Colon (tissue), 2 donors: Measurements from ENCODE around the gene POLR1D.
"Not testable (repeated sequence)": the region's sequence is repeated elsewhere in the genome, so short reads cannot be mapped to it uniquely, and the experiment has no call there.

Experiments used
- FAIRE-seq: peaks from 2 replicates; lab custom pipeline; 2012; peaks lifted over from hg19 to GRCh38; lab: Jason Lieb, UNC
- donor health status: control.
- donor health status: control.

Gene POLR1D

DNA sequence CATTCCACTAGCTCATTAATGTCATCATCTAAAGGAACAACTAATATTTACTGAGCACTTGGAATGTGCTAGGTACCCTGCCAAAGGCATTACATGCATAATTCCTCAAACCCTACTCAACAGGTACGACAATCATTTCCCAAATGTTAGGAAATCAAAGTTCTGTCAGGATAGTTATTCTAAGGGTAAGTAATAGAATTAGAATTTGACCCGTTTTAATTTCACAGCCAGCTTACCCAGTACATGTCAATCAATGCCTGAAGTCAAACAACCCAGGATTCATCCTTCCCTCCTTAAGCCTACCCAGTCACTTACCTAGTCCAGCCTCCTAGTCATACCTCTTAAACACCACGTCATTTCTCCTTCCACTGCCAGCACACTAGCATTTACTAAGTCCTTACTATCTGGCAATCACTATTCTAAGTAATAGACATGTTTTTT lies 3.8 kb upstream of the POLR1D start:
- no peak for FAIRE-seq

DNA sequence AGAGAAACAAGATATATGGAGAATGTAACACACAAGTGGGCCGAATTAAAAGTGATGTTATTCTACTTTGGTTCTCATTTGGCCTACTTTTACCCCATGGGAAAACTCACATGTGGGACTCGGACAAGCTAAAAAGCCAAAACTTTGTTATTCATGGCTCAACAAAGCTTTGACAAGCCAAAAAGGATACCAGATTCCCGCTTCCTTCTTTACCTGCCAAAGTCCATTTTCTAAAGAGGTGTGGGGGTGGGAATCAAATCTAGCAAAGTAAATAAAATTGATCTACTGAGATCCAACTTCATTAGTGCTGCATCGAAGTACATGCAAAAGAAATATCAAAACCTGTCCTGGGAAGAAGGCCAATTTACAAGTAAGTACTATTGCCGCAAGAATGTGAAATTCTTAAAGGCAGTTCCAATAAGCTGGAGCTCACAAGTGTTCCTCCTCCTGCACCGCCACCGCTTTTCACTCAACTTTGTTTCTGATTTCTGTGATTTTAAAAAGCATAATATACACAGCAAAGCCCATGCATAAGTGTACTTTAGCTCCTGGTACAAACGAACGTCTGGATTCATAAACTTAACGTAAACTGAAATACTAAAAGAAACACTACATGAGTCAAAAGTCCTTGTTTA lies 2.5 kb upstream of the POLR1D start:
- no peak for FAIRE-seq

DNA sequence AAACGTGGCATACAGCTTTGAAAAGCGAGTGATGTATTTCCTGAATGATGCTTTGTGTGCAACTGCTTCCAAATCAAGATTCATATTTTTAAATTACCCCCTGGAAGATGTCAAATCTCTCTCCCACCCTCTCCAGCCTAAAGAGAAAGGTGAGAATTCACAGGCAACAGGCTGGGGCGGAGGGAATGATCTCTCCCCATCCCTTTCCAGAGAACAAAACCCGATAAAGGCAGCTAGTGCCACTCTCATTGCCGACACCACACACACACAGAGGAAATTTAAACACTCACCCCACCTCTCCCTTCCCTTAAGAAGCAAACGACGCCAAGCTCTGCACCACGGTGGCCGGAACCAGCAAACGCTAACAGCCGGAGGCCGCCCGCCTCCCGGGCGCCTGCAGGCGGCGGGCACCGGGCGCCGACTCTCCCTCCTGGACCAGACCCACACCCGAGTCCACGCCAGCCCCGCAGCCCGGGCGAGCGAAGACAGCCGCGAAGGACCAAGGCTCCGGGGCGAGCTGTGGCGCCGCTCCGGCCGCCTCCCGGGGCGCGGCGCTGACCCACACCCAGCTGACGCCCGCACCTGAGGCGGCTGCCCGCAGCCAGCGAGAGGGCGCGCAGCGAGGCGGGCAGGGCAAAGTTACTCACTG lies 1.8 kb upstream of the POLR1D start:
- no peak for FAIRE-seq

DNA sequence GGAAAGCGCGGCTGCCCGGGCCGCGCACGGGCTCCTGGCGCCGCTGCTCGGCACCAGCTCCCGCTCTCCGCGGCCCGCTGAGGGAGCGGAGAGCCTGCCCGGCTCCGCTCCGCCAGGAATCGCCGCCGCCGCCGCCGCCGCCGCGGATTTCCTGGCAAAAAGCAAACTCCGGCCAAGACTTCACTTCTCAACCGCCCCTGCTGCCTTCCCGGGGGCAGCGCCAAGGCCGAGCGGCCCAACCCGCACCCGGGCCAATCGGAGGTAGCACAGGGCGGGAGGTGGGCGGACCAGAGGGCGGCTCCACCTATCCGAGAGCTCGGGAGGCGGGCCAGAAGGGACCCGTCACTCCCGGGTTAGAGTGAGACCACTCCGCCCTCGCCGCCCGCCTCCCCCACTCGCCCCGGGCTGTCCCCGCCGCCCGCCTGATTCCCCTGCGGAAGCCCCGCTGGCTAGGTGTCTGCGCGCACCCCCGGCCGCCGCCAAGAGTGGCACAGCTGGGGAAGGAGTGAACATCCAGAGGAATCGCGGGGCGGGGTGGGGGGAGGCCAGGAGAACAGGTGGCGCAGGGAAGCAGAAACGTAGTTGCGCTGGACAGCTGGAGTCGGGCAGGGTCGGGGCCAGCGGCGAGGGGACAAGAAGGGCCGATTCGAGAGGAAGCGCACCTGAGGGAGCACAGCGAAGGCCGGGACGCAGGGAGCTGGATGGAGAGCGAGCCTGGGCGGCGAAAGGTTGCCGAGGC lies 1.1 kb upstream of the POLR1D start, which contains the start of gene LNX2:
TSS of gene LNX2 (minus strand) at position 153 of the 739 bp plus-strand sequence. CDS start 38,826 bp downstream, outside the sequence.
- FAIRE-seq: no peak

DNA sequence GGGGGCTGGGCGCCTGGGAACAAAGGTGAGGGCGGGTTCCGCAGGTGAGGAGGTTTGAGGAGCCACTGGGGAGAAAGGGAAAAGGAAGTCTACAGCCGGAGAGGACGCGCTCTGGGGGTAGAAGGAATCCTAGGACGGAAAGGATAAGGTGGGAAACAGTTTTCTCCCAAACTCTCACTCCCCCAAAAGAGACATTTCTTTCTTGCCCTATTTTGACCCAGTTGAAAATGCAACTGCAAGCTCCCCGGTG lies 651 bp upstream of the POLR1D start:
- no peak for FAIRE-seq

DNA sequence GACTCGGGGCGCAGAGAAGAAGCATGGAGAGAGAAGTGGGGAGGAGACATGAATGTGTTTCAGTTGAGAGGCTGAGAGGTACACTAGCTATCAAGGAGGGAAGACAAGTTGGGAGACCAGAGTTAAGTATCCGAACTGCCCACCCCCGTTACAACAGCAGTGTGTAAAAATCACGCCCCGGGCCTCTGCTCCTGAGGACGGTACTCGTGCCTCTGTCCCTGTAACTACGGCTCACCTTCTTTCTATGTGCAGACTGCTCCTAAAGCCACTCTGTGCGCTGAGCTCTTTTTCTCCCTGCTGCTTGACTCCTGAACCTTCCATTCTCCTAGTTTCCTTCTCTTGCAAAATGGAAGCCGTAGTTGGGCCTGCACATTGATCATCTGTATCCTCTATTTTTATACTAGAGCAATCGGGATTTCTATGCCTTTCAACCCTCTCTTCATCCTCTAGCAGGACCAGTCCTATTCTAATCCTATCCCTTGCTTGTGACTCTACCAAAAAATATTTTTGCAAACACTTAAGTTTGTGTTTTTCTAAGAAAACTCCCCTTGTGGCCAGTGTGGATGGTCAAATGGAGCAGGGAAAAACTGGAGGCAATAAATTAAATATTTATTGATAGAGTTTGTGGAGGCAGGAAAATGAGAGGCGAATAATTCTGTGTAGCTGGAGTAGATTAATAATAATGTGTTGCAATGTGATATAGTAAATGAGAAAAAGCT lies 569 bp downstream of the POLR1D start:
- FAIRE-seq: no peak

DNA sequence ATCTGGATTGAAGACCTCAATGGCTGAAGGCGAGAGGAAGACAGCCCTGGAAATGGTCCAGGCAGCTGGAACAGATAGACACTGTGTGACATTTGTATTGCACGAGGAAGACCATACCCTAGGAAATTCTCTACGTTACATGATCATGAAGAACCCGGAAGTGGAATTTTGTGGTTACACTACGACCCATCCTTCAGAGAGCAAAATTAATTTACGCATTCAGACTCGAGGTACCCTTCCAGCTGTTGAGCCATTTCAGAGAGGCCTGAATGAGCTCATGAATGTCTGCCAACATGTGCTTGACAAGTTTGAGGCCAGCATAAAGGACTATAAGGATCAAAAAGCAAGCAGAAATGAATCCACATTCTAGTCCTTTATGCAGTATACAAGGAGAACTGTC lies 1.2 kb downstream of the POLR1D start:
- no peak for FAIRE-seq

DNA sequence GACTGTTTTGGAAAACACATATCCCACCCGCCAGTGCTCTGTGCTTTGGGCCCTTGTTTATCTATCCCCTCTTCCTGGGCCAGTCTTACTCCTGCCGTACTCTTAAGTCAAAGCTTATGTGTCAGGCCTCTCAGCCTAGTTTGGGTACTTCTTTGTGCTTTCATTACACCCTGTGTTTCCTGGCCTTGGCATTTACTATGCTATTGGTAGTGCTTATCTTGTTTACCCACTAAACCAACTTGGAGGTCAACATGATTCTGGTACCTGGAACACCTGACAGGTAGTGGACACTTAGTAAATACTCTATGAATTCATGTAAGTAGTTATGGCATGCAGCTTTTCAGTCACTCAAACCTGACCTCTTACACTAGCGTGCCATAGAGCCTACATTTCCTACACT lies 2.4 kb downstream of the POLR1D start:
- no peak for FAIRE-seq

DNA sequence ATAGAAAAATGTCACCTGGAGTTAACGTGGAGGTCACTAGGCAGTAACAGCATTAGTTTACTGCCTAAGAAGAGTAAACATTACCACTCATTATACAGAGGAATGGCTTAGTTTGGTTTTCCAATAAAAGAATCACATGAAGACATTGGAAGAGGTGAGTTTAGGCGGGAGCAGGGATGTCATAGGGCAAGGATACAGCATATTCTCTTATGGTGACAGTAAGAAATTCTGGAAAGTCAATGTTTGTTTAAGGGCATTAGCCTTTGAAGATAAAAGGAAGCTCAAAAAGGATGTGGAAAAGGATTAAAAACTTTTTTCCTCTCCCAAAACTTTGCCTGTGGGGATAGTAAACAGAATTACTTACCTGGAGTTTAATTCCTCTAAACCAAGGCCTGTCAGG lies 4.1 kb downstream of the POLR1D start:
- no peak for FAIRE-seq

DNA sequence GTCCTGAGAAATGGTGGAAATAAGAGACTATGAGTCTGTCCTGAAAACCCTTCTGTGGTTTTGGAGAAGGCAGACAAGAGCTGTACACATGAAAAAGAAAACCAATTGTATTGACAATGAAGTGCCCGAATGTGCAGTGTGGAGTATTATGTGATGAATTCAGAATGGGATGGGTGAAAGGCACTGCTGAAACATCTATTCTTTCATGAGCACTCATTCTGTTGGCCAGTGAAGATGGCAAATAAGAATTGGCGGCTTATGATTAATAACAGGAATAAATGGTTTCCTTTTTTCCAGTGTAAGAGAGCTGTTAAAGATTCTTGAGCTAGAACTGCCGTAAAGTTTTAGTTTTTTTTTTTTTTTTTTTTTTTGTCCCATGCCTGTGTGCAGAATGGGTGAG lies 5.7 kb downstream of the POLR1D start:
- no peak for FAIRE-seq

DNA sequence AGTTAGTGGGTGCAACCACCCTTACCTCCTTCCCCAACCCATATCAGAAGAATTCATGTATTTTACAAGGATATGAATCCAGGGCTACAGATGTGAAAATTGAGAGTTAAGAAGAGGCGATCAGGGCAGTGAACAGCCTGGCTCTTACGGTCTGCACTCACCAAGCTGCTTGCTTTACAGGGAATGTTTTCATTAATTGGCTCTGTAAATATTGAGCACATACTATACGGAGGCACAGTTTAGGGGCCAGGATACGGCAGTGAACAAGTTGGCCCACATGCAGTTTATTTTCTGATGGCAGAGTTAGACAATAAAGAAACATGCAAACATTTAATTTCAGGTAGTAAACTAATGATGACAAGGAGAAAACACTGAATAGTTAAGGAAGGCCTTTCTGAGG lies 6.4 kb downstream of the POLR1D start:
- no peak for FAIRE-seq

DNA sequence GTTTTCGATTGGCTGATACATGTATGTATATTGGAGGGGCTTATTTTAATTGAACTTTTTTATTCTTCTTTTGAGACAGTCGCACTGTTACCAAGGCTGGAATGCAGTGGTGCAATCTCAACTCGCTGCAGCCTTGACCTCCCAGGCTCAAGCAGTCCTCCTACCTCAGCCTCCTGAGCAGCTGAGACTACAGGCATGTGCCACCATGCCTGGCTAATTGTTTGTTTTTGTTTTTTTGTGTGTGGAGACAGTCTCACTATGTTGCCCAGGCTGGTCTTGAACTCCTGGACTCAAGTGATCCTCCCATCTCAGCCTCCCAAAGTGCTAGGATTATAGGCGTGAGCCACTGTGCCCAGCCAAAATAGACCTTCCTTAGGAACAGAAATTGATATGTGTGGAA lies 7.1 kb downstream of the POLR1D start:
- not testable (repeated sequence) for FAIRE-seq

DNA sequence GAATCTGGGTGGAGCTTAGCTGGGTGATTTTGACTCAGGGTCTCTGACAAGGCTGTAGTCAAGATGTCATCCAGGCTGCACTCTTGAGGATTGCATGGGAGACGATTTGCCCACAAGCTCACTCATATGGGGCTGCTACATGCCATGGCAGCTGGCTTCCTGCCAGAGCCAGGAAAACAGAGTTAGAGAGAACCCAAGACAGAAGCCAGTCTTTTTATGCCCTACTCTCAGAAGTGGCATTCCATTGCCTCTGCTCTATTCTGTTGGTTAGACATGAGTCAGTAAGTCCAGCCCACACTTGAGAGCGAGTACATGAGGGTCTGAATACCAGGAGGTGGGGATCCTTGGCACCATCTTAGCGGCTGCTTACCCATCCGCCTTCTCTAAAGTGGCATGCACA lies 9.5 kb downstream of the POLR1D start:
- FAIRE-seq: no peak

DNA sequence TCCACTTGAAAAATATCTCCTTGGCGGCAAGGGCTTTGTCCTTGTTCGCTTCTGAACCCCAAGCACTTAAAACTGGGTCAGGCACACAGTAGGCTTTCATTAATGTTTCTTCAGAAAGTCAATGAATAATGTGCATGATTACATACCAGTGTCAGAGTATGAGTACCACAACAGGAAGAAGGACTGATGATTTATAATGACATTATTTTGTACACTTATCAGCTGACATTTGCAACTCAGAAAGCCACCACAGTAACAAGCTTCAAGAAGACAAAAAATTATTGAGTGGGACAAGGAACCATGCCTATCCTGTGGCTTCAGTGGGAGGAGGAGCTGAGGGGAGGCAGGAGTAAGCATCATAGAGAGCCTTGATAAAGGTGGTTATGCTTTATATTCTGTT lies 10.0 kb downstream of the POLR1D start:
- FAIRE-seq: no peak

DNA sequence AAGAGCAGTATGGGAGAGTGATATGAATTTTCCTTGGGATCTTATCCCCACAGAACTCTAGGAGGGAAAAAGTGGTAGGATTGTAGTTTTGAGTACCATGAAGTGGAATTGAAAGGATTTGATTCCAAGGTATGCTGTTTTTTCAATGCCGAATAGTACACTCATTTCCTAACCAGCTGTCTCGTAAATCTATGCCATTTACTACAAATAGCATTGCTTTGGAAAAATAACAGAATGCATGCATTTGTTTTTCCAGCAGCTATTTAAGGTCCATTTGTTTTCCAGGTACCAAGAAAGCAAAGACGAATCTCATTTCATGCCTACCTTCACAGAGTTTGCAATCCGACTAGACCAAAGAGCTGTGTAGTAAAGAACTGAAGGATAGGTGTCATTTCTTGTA lies 10.5 kb downstream of the POLR1D start:
- FAIRE-seq: no peak

DNA sequence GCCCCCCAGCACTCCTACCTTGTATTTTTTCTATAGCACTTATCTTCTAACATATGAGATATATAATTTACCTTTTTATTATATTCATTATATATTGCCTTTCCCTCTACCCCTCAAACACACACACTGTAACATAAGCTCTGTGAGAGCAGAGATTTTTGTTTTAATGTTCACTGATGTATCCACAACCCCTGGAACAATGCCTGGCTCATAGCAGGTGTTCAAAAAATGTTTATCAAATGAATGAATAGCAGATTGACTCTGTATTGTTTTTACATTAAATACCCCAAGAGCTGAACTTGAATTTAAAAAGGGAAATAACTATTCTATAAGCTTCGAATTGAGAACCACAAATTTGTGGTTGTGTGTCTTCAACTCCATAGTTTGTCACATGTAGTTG lies 11.0 kb downstream of the POLR1D start:
- no peak for FAIRE-seq

DNA sequence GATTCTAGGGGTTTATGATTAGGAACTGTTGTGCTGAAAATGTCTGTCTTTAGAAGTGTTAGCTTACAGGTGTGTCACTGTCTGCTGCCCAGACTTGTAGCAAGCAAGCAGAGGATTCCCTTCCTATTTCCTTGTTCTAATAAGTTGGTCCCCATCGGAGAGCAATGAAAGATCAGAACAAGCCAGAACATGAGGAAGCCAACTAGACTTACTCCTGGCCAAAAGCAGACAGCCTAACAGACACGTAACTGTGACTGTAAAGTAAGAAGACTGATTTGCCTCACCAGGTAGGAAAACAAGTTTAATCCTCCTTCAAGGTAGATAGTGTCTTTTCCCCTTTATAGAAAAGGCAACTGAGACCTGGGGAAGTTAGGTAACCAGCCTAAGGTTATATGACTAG lies 12.5 kb downstream of the POLR1D start:
- no peak for FAIRE-seq

DNA sequence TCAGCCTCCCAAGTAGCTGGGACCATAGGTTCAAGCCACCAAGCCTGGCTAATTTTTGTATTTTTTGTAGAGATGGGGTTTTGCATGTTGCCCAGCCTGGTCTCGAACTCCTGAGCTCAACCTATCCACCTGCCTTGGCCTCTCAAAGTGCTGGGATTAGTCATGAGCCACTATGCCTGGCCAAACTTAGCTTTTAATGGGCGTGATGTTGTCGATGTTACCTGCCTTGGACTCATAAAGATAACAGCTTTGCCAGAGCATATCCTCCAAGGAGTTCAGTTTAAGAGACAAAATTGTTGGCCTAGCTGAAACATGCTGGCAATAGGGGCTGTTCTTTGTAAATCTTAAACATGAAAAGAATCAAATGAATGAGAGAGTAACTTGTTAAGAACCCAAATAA lies 13.1 kb downstream of the POLR1D start:
- no peak for FAIRE-seq

DNA sequence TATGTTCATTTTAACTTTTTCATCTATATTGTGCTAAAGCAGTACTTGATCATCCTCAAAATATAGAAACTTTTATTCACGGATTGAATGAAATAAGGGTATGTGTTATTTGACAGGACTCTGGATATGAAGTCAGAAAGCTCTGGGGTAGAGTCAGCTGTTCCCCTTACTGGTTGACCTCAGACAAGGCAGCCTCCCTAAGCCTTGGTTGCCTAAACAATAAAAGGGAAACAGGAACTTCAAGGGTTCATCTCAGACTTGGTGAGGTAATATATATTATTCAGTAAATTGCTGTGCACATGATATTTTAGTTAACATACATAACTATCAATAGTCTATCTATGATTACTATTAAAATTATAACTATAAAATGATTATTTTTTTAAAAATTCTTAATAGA lies 13.6 kb downstream of the POLR1D start:
- no peak for FAIRE-seq

DNA sequence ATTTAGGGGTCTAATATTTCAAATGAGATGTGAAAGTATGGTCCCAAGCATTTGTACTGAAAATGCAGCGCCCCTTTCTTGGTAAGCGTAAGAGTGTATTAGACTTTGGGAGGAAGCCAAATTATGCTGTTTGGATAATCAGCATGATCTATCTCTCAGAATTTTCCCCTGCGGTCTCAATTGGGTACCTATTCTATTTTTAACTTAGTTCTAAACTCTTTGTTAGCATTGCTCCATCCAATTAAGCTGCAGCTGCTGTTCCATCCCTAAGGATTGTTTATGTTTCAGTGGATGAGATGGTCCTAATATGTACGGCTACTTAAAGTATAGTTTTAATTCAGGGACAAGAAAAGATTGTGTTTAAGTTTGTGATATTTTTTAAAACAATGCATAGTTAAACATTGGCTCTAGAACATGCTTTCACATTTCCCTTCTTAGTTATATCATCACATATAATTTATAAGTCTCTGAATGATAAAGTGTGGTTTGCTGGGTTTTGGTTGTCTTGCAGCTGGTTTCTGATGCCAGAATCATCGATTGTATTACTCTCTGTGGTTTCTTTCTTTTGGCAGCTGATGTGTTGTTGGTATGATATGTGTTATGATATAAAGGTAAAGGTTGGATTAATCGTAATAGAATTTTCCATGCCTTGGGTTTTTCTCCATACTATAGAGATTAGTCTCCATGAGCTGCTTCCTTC lies 15.0 kb downstream of the POLR1D start:
- FAIRE-seq: no peak

DNA sequence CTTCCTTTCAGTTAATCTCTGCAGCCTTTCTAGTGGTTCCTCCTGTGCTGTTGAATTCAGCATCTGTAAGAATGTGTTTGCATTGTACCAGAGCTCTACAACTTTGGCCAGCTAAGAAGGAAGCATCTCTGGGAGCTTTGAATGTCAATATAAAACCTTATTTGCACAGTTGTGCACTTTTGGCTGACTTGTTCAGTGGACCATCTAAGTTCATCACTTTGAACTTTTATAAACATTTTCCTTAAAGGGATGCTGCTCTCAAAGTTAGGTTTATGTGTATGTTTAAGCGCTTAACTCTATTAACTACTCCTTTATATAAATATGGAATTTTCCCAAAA lies 15.6 kb downstream of the POLR1D start:
- no peak for FAIRE-seq

DNA sequence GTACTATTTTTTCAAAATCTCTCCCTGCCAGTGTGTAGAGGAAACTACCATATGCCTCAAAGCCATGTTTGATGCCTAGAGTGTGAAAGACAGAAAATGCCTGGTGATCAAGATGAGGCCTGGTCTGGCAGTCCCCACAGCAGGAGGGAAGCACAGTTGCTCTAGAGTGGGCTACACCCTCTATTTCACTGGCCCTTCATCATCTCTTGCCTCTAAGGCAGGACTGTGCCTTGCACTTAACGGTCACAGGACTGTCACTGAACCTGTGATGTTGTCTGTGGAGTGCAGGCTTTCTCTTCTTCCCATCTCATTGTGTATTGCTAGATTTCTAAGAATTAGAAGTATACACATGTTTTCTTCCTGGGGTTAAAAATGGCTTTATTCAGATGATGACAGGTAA lies 16.3 kb downstream of the POLR1D start:
- FAIRE-seq: no peak

DNA sequence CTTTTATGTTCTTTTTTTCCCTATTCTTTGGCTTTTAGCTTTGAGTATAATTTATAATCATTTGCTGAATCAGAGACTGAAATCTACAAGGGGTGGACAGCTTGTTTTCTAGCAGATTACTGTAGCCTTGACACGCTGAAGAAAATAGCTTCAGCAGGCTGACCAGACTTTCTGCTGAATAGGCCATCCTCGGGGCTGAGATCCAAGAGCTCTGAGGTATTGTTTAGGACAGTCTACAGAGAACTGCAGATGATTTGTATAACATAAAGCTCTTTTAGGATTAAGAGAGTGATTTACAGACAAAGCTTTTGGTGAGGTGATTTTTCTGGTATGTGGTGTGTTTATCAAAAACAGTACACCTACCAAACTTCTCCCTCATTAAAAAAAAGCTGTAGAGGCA lies 16.8 kb downstream of the POLR1D start:
- no peak for FAIRE-seq
